Endothelial cell of umbilical vein (primary cell): ENCODE data around the gene ZBTB7B.

Source experiments
- CTCF ChIP-seq, 2 donors: IDR thresholded peaks; 1 replicate in 1 of 2; 2 replicates in 1 of 2; pipeline ENCODE4 v1.5.1; 2011; ENCODE audit warnings: low read length in 2 of 2, mild to moderate bottlenecking in 2 of 2, moderate library complexity in 2 of 2, control low read depth in 1 of 2, inconsistent platforms in 1 of 2, low read depth in 1 of 2; ENCODE audit not compliant: insufficient read depth in 1 of 2; ENCODE audit errors: extremely low read depth in 1 of 2
- MAX ChIP-seq: IDR thresholded peaks from 2 replicates; pipeline ENCODE4 v1.6.1; 2011; ENCODE audit not compliant: insufficient read depth, insufficient read length
- POLR2A ChIP-seq: IDR thresholded peaks from 2 replicates; pipeline ENCODE4 v1.6.1; 2012; ENCODE audit warnings: low read depth, mild to moderate bottlenecking, control low read depth, low read length
- POLR2AphosphoS5 ChIP-seq: IDR thresholded peaks from 2 replicates; pipeline ENCODE4 v1.6.1; 2012; ENCODE audit warnings: low read depth, mild to moderate bottlenecking, control low read depth, low read length, moderate library complexity; ENCODE audit not compliant: insufficient read depth

- TF ChIP-seq CTCF (IDR thresholded peaks at IDR 0.05; ENCODE audit: extremely low read depth in 1 of 2, insufficient read depth in 1 of 2, low read depth in 1 of 2, low read length in 2 of 2) (no peak), POLR2A (no peak), MAX (no peak), POLR2AphosphoS5 (no peak)
Observed at GRCh38 chr1:155007251-155007828, 4.7 kb downstream of the ZBTB7B start.
